GM12878 (cell line): ENCODE data around the gene SPARC. TPM values are rescaled to one million over a fixed set of nuclear protein-coding genes. Genes with fewer than 3 reads are reported as not detected.

Experiments
- ATAC-seq: fragments of 200-7000 bp; cut with Tn5 transposase; 3 replicates; pipeline ENCODE4 v1.9.1; 2020; ENCODE audit warnings: mild to moderate bottlenecking, moderate library complexity
- BruUV-seq: library from RNA; stranded (reverse); fragments of 400-500 nt; replicated peaks from 2 replicates; lab custom pipeline; 2021; lab: Mats Ljungman, UMichigan
- CTCF ChIA-PET: fragments of 300-600 bp; sonication (Branson Sonifier 250); formaldehyde crosslinking; extraction: SDS; loops from one replicate; lab custom pipeline; 2021; ENCODE audit warnings: inconsistent platforms; lab: Yijun Ruan, JAX
- POLR2A ChIA-PET: fragments of 350-600 bp; formaldehyde crosslinking; extraction: SDS; loops from one replicate; lab custom pipeline; 2021; ENCODE audit warnings: inconsistent platforms; lab: Charles Lee
- RAD21 ChIA-PET: fragments of 300-600 bp; sonication (Branson Sonifier 250); formaldehyde crosslinking; loops from one replicate; lab custom pipeline; 2023; ENCODE audit warnings: antibody characterized with exemption; ENCODE audit not compliant: unreplicated experiment; lab: Charles Lee
- SMC1A ChIA-PET: fragments of 300-600 bp; sonication (Branson Sonifier 250); formaldehyde crosslinking; loops from one replicate; lab custom pipeline; 2023; ENCODE audit not compliant: unreplicated experiment, uncharacterized antibody; lab: Charles Lee
- DNase-seq: peaks from one replicate; pipeline ENCODE4 v3.0.0-alpha.2; 2011; ENCODE audit warnings: low read depth, low spot score
- FAIRE-seq: peaks from 3 replicates; lab custom pipeline; 2011; peaks lifted over from hg19 to GRCh38; lab: Jason Lieb, UNC
- H2AFZ ChIP-seq: 2 replicates; pipeline ENCODE4 v1.6.0; 2011; ENCODE audit warnings: low read depth, low read length, control low read depth; ENCODE audit not compliant: control insufficient read depth
- H3K27ac ChIP-seq: 2 replicates; pipeline ENCODE4 v1.5.1; 2011; ENCODE audit warnings: control low read depth; ENCODE audit not compliant: control insufficient read depth, insufficient read depth
- H3K27me3 ChIP-seq, 2 experiments: replicated peaks in 1 of 2; 2 replicates each; pipeline versions ENCODE4 v1.6.0 to v1.6.1; 2011; ENCODE audit warnings: low read length in 1 of 2; ENCODE audit not compliant: control insufficient read depth in 2 of 2, insufficient read depth in 2 of 2
- H3K36me3 ChIP-seq, 2 experiments: 2 replicates each; pipeline ENCODE4 v1.5.1; 2011; ENCODE audit warnings: low read length in 1 of 2; ENCODE audit not compliant: control insufficient read depth in 2 of 2, insufficient read depth in 2 of 2
- H3K4me1 ChIP-seq: 2 replicates; pipeline ENCODE4 v1.6.1; 2011; ENCODE audit warnings: mild to moderate bottlenecking, low read length, moderate library complexity, mixed read lengths; ENCODE audit not compliant: control insufficient read depth, insufficient read depth
- H3K4me2 ChIP-seq: 2 replicates; pipeline ENCODE4 v1.6.0; 2011; ENCODE audit warnings: control low read depth; ENCODE audit not compliant: control insufficient read depth, insufficient read depth
- H3K4me3 ChIP-seq: fragments of 200-600 bp; sonication (generic); 2 replicates; pipeline ENCODE4 v1.5.1; 2016
- H3K79me2 ChIP-seq: 2 replicates; pipeline ENCODE4 v1.6.0; 2011; ENCODE audit warnings: low read length; ENCODE audit not compliant: control insufficient read depth, insufficient read depth
- H3K9ac ChIP-seq: 2 replicates; pipeline ENCODE4 v1.8.0; 2011; ENCODE audit warnings: low read length, control low read depth, mixed read lengths; ENCODE audit not compliant: control insufficient read depth, insufficient read depth
- H3K9me3 ChIP-seq: replicated peaks from 3 replicates; pipeline ENCODE4 v1.5.1; 2011; ENCODE audit warnings: mild to moderate bottlenecking, low read length; ENCODE audit not compliant: control insufficient read depth, insufficient read depth
- H4K20me1 ChIP-seq: 2 replicates; pipeline ENCODE4 v1.6.0; 2011; ENCODE audit not compliant: control insufficient read depth, insufficient read depth
- BMI1 ChIP-seq: fragments of 450-650 bp; IDR thresholded peaks from 2 replicates; pipeline ENCODE4 v1.6.1; 2016; ENCODE audit warnings: mild to moderate bottlenecking, moderate library complexity, borderline replicate concordance
- EGR1 ChIP-seq, 2 experiments: IDR thresholded peaks; 1 replicate in 1 of 2; 2 replicates in 1 of 2; pipeline ENCODE4 v1.6.1; 2011 to 2012; ENCODE audit warnings: low read depth in 2 of 2, low read length in 2 of 2, borderline replicate concordance in 1 of 2, mild to moderate bottlenecking in 1 of 2, moderate library complexity in 1 of 2
- FOS ChIP-seq: IDR thresholded peaks from 3 replicates; pipeline ENCODE4 v1.6.1; 2011; ENCODE audit warnings: borderline replicate concordance; ENCODE audit not compliant: insufficient read length; ENCODE audit errors: extremely low read depth
- LARP7 ChIP-seq: fragments of 450-650 bp; IDR thresholded peaks from 2 replicates; pipeline ENCODE4 v1.6.1; 2017; ENCODE audit warnings: mild to moderate bottlenecking
- NRF1 ChIP-seq: conservative IDR thresholded peaks from 2 replicates; pipeline ENCODE4 v1.6.1; 2011; ENCODE audit warnings: mild to moderate bottlenecking, low read depth, low read length, improper control_type of control experiment
- POLR2AphosphoS5 ChIP-seq: IDR thresholded peaks from 2 replicates; pipeline ENCODE4 v1.6.1; 2011; ENCODE audit warnings: mild to moderate bottlenecking, low read length, inconsistent platforms
- PRDM15 ChIP-seq: fragments of 450-650 bp; formaldehyde crosslinking; IDR thresholded peaks from 2 replicates; pipeline ENCODE4 v1.4.0; 2020; ENCODE audit warnings: mild to moderate bottlenecking, moderate library complexity
- RAD21 ChIP-seq: IDR thresholded peaks from 2 replicates; pipeline ENCODE4 v1.6.1; 2011; ENCODE audit warnings: mild to moderate bottlenecking, low read depth, low read length, moderate library complexity; ENCODE audit not compliant: insufficient read depth
- SKIL ChIP-seq: fragments of 450-650 bp; IDR thresholded peaks from 2 replicates; pipeline ENCODE4 v1.6.1; 2017; ENCODE audit warnings: mild to moderate bottlenecking, low read depth, inconsistent platforms; ENCODE audit not compliant: poor library complexity, severe bottlenecking
- SPI1 ChIP-seq: IDR thresholded peaks from 2 replicates; pipeline ENCODE4 v1.6.1; 2011; ENCODE audit warnings: low read depth, mild to moderate bottlenecking, low read length, moderate library complexity, borderline replicate concordance; ENCODE audit not compliant: insufficient read depth
- TBL1XR1 ChIP-seq: IDR thresholded peaks from 2 replicates; pipeline ENCODE4 v1.6.1; 2012; ENCODE audit warnings: low read depth, low read length, improper control_type of control experiment
- TCF3 ChIP-seq: IDR thresholded peaks from 2 replicates; pipeline ENCODE4 v1.6.1; 2012; ENCODE audit warnings: low read depth, mild to moderate bottlenecking, low read length, borderline replicate concordance; ENCODE audit not compliant: insufficient read depth
- ZNF384 ChIP-seq: IDR thresholded peaks from 2 replicates; pipeline ENCODE4 v1.6.1; 2012; ENCODE audit warnings: low read depth, mild to moderate bottlenecking, low read length, improper control_type of control experiment, borderline replicate concordance
- WGBS: methylation state at CpG from one replicate; pipeline ENCODE4 v1.1.6; 2016; ENCODE audit warnings: low lambda C conversion rate; ENCODE audit not compliant: insufficient replicate concordance, insufficient coverage; ENCODE audit errors: missing lambda C conversion rate; 5-methylcytosine and 5-hydroxymethylcytosine counted together
- in situ Hi-C: fragments of 300-500 bp; cut with MboI; formaldehyde crosslinking; loops from 9 replicates; pipeline ENCODE4 v1.14.3; 2018; ENCODE audit warnings: mixed read lengths
- intact Hi-C: fragments of 100-400 bp; cut with micrococcal nuclease; formaldehyde crosslinking; loops from one replicate; pipeline ENCODE4 v1.14.2; 2022; ENCODE audit not compliant: unreplicated experiment
- polyA plus RNA-seq, 11 experiments: library from polyadenylated mRNA; depleted of rRNA in 4 of 11; unstranded in 6 of 11; stranded (reverse) in 5 of 11; fragments of >200 nt; fragmentation: Nextera tagmentation in 4 of 11; fragmentation: Illumina TruSeq in 1 of 11; extraction: Ambion mirVana in 4 of 11; extraction: Trizol in 1 of 11; gene quantifications; 1 replicate in 1 of 11; 2 replicates in 10 of 11; pipeline versions ENCODE4 v1.2.1 to v1.2.3, GENCODE V29; 2011 to 2016; ENCODE audit warnings: inconsistent platforms in 2 of 11, missing spikeins in 2 of 11, low read depth in 1 of 11
- total RNA-seq, 4 experiments: library from RNA; depleted of rRNA in 3 of 4; stranded (reverse); fragments of >200 nt in 3 of 4; fragmentation: Illumina TruSeq in 1 of 4; extraction: Trizol in 1 of 4; gene quantifications; 2 replicates each; pipeline versions ENCODE4 v1.2.1 to v1.2.3, GENCODE V29; 2013 to 2021

SPARC gene
- total and polyA plus RNA-seq, 10 of the 15 experiments (the other 5 are each of a cell fraction or from before 2014, with no cell fraction given): 29.6 to 154 (median 57.0) TPM

GRCh38 chr5:151735646-151736045 lies 48.9 kb upstream of the SPARC start (continued):
- TF ChIP-seq PRDM15 (CRISPR knock-in tag): no peak
- TF ChIP-seq ZNF384: no peak
- TF ChIP-seq, all 136 proteins: peak for 0

GRCh38 chr5:151734064-151734408 lies 47.3 kb upstream of the SPARC start:
- no peak for DNase-seq
- TF ChIP-seq FOS: no peak
- no peak for TF ChIP-seq NRF1
- TF ChIP-seq SPI1: no peak
- no peak for TF ChIP-seq TBL1XR1
- no peak for TF ChIP-seq EGR1 (IDR thresholded peaks at IDR 0.05; ENCODE audit: borderline replicate concordance in 1 of 2, low read depth in 2 of 2, low read length in 2 of 2)
- no peak for TF ChIP-seq POLR2AphosphoS5
- no peak for TF ChIP-seq BMI1
- TF ChIP-seq SKIL: no peak
- TF ChIP-seq RAD21: no peak
- no peak for TF ChIP-seq LARP7
- no peak for TF ChIP-seq TCF3

More at GRCh38 chr5:151734064-151734408, 47.3 kb upstream of the SPARC start:
- Histone ChIP-seq H3K4me2 (no peak overlapping the region), H4K20me1 (no peaks in the 10 kb centered on the region), H3K4me1 (no peaks in the 10 kb centered on the region), H3K4me3 (no peak overlapping the region), H3K79me2 (no peaks in the 10 kb centered on the region), H3K9ac (no peak overlapping the region), H3K36me3 (0 out of 4 replicates have a peak, but pooled peaks cover 0 to 4% of the 10 kb centered on the region in 2 experiments), H3K9me3 (peaks cover 3% of the 10 kb centered on the region; the same call in 2 of the 3 replicates), H2AFZ (no peak overlapping the region), H3K27ac (no peak overlapping the region), H3K27me3 (no peaks in the 10 kb centered on the region)
- SMC1A ChIA-PET: interaction anchor here (1.3 to 11.1 kb wide), 2 partner anchors 12 to 76 kb away, joined by 4 to 154 read pairs; no protein-coding TSS in a partner anchor
- ATAC-seq (no peak), FAIRE-seq (no peak)
- POLR2A ChIA-PET: no interaction called here
- WGBS: 98% methylated on average over 3 of the region's 3 CpGs
- intact Hi-C loops (no loop called here), in situ Hi-C loops (no loop called here)
- BruUV-seq: no TSS peak
- CTCF ChIA-PET: interaction anchor here (12.7 to 13.9 kb wide), 2 partner anchors 13 to 74 kb away, joined by 294 to 381 read pairs; no protein-coding TSS in a partner anchor
- RAD21 ChIA-PET: interaction anchor here (1.6 kb wide), 1 partner anchor 12 kb away, joined by 3 read pairs; no protein-coding TSS in a partner anchor
